NT2/D1 (cell line): ENCODE data around the gene TNS1.

Experiments used
- DNase-seq: peaks from one replicate; pipeline ENCODE4 v3.0.0-alpha.2; 2011; ENCODE audit warnings: low read depth, low spot score
- H3K27me3 ChIP-seq: 2 replicates; pipeline ENCODE4 v1.6.0; 2011; ENCODE audit warnings: mild to moderate bottlenecking; ENCODE audit not compliant: insufficient read length, insufficient read depth
- H3K36me3 ChIP-seq: 2 replicates; pipeline ENCODE4 v1.6.1; 2011; ENCODE audit warnings: mild to moderate bottlenecking, low read length, mixed read lengths; ENCODE audit not compliant: insufficient read depth, insufficient read length
- H3K4me1 ChIP-seq: 2 replicates; pipeline ENCODE4 v1.5.1; 2011; ENCODE audit not compliant: insufficient read depth, insufficient read length
- H3K4me3 ChIP-seq: 2 replicates; pipeline ENCODE4 v1.5.1; 2011; ENCODE audit warnings: low read depth; ENCODE audit not compliant: insufficient read length
- H3K9ac ChIP-seq: 2 replicates; pipeline ENCODE4 v1.6.0; 2011; ENCODE audit warnings: low read depth; ENCODE audit not compliant: insufficient read length
- H3K9me3 ChIP-seq: 2 replicates; pipeline ENCODE4 v1.5.1; 2011; ENCODE audit warnings: mild to moderate bottlenecking, low read length; ENCODE audit not compliant: insufficient read depth
- SUZ12 ChIP-seq: IDR thresholded peaks from 2 replicates; pipeline ENCODE4 v1.6.1; 2011; ENCODE audit not compliant: insufficient read length, insufficient read depth; ENCODE audit errors: extremely low read depth
- YY1 ChIP-seq: IDR thresholded peaks from 2 replicates; pipeline ENCODE4 v1.6.1; 2011; ENCODE audit not compliant: insufficient read length, insufficient read depth
- ZNF274 ChIP-seq: IDR thresholded peaks from 2 replicates; pipeline ENCODE4 v1.6.1; 2011; ENCODE audit warnings: mild to moderate bottlenecking, low read depth, low read length

The TNS1 gene

GRCh38 chr2:217857624-217858506, 144.9 kb downstream of the TNS1 start:
- no peak overlapping the region for H3K4me3 ChIP-seq
- peaks cover 9% of the 10 kb centered on the region for H3K36me3 ChIP-seq
- H3K9ac ChIP-seq, result no peak overlapping the region

GRCh38 chr2:217856871-217857270, 145.9 kb downstream of the TNS1 start:
- Histone ChIP-seq H3K4me3 (no peak overlapping the region), H3K27me3 (no peaks in the 10 kb centered on the region), H3K4me1 (peaks cover 34% of the 10 kb centered on the region), H3K9me3 (no peaks in the 10 kb centered on the region), H3K9ac (no peak overlapping the region), H3K36me3 (peaks cover 9% of the 10 kb centered on the region)
- no peak for DNase-seq
- no peak for TF ChIP-seq YY1
- TF ChIP-seq ZNF274, result no peak
- no peak for TF ChIP-seq SUZ12

More at GRCh38 chr2:217857624-217858506, 144.9 kb downstream of the TNS1 start:
- Histone ChIP-seq H3K27me3 (no peaks in the 10 kb centered on the region), H3K9me3 (no peaks in the 10 kb centered on the region), H3K4me1 (peaks cover 34% of the 10 kb centered on the region)
- no peak for TF ChIP-seq SUZ12
- no peak for TF ChIP-seq YY1
- TF ChIP-seq ZNF274, result no peak
- no peak for DNase-seq

- peaks cover 34% of the 10 kb centered on the region for H3K4me1 ChIP-seq
- TF ChIP-seq YY1 (no peak), SUZ12 (no peak), ZNF274 (no peak)
- no peaks in the 10 kb centered on the region for H3K27me3 ChIP-seq
- peaks cover 9% of the 10 kb centered on the region for H3K36me3 ChIP-seq
- H3K9ac ChIP-seq, result no peak overlapping the region
- no peaks in the 10 kb centered on the region for H3K9me3 ChIP-seq
- H3K4me3 ChIP-seq, result no peak overlapping the region
- DNase-seq, result no peak
Measured at GRCh38 chr2:217856159-217856558, 146.6 kb downstream of the TNS1 start.

GRCh38 chr2:217854684-217855420, 147.9 kb downstream of the TNS1 start:
- Histone ChIP-seq H3K4me3 (no peak overlapping the region), H3K36me3 (peaks cover 9% of the 10 kb centered on the region), H3K27me3 (no peaks in the 10 kb centered on the region), H3K9me3 (no peaks in the 10 kb centered on the region), H3K9ac (no peak overlapping the region), H3K4me1 (peaks cover 38% of the 10 kb centered on the region)
- no peak for TF ChIP-seq ZNF274
- no peak for DNase-seq

GRCh38 chr2:217853961-217854360, 148.8 kb downstream of the TNS1 start:
- TF ChIP-seq YY1, result no peak
- no peak for TF ChIP-seq ZNF274
- Histone ChIP-seq H3K9me3 (no peaks in the 10 kb centered on the region), H3K4me1 (peaks cover 33% of the 10 kb centered on the region), H3K9ac (no peak overlapping the region), H3K27me3 (no peaks in the 10 kb centered on the region), H3K4me3 (no peak overlapping the region), H3K36me3 (peaks cover 16% of the 10 kb centered on the region)
- DNase-seq, result no peak

- DNase-seq, result no peak
- Histone ChIP-seq H3K36me3 (peaks cover 22% of the 10 kb centered on the region), H3K9ac (no peak overlapping the region), H3K4me1 (peaks cover 30% of the 10 kb centered on the region), H3K9me3 (no peaks in the 10 kb centered on the region), H3K27me3 (no peaks in the 10 kb centered on the region), H3K4me3 (no peak overlapping the region)
- TF ChIP-seq SUZ12 (no peak), ZNF274 (no peak), YY1 (no peak)
Measured at GRCh38 chr2:217853301-217853881, 149.4 kb downstream of the TNS1 start.
